ENCODE results near the gene CDH4. TPM values are rescaled to one million over a fixed set of nuclear protein-coding genes. Genes with fewer than 3 reads are reported as not detected.

CDH4 gene
- total and polyA plus RNA-seq, 11 donors, result 0.04 to 0.54 (median 0.08) TPM; not detected in 1

GRCh38 chr20:61808447-61808846, 556.4 kb downstream of the CDH4 start:
- intact Hi-C loops (cut with DNase I), result no loop called here

GRCh38 chr20:61809006-61809770, 557.1 kb downstream of the CDH4 start:
- peaks cover 0 to 55% (median 10%) of the 10 kb centered on the region in 9 donors for H3K27me3 ChIP-seq
- no peak overlapping the region for H3K27ac ChIP-seq
- DNase-seq, result peak in 2 of 5 donors; percentile 13 to 45
- H3K36me3 ChIP-seq, result no peaks in the 10 kb centered on the region
- ATAC-seq, result no peak
- H3K4me1 ChIP-seq, result no peaks in the 10 kb centered on the region
- H3K4me3 ChIP-seq, result no peak overlapping the region
- no peaks in the 10 kb centered on the region for H3K9me3 ChIP-seq
- intact Hi-C loops (cut with DNase I), result no loop called here
- WGBS, 4 donors, result 84 to 89% (median 87%) methylated on average over 25 of the region's 25 CpGs
- no peak for TF ChIP-seq CTCF (IDR thresholded peaks at IDR 0.05)
- TF ChIP-seq POLR2A (IDR thresholded peaks at IDR 0.05), result no peak

More at GRCh38 chr20:61808447-61808846, 556.4 kb downstream of the CDH4 start:
- ATAC-seq, result no peak
- Histone ChIP-seq H3K4me3 (no peak overlapping the region), H3K36me3 (no peaks in the 10 kb centered on the region), H3K27me3 (peaks cover 0 to 56% (median 7%) of the 10 kb centered on the region in 9 donors), H3K4me1 (no peaks in the 10 kb centered on the region), H3K27ac (no peak overlapping the region), H3K9me3 (no peaks in the 10 kb centered on the region)
- WGBS, 4 donors, result 47 to 57% (median 52%) methylated on average over 13 of the region's 13 CpGs
- TF ChIP-seq CTCF (IDR thresholded peaks at IDR 0.05), result no peak
- DNase-seq, result peak in 1 of 5 donors; percentile 44

- no peak overlapping the region for H3K4me3 ChIP-seq
- no peaks in the 10 kb centered on the region for H3K4me1 ChIP-seq
- no peak overlapping the region for H3K27ac ChIP-seq
- H3K9me3 ChIP-seq, result no peaks in the 10 kb centered on the region
- WGBS, 4 donors, result 84 to 91% (median 87%) methylated on average over 21 to 22 of the region's 22 CpGs
- peak in 2 of 5 donors; percentile 21 to 63 for DNase-seq
- no peak for ATAC-seq
- TF ChIP-seq POLR2A (IDR thresholded peaks at IDR 0.05) (no peak), CTCF (IDR thresholded peaks at IDR 0.05) (no peak)
- H3K27me3 ChIP-seq, result peaks cover 0 to 46% (median 5%) of the 10 kb centered on the region in 9 donors
- no peaks in the 10 kb centered on the region for H3K36me3 ChIP-seq
- intact Hi-C loops (cut with DNase I), result no loop called here
Observed at GRCh38 chr20:61810066-61810737, 558.1 kb downstream of the CDH4 start.

GRCh38 chr20:61810738-61811135, 558.7 kb downstream of the CDH4 start:
- TF ChIP-seq CTCF (IDR thresholded peaks at IDR 0.05), result no peak
- no peak for TF ChIP-seq POLR2A (IDR thresholded peaks at IDR 0.05)
- Histone ChIP-seq H3K36me3 (no peaks in the 10 kb centered on the region), H3K4me3 (no peak overlapping the region), H3K27me3 (peaks cover 0 to 40% (median 3%) of the 10 kb centered on the region in 9 donors), H3K27ac (no peak overlapping the region), H3K9me3 (no peaks in the 10 kb centered on the region), H3K4me1 (no peaks in the 10 kb centered on the region)
- DNase-seq (peak in 1 of 5 donors; percentile 11), ATAC-seq (no peak)
- intact Hi-C loops (cut with DNase I), result no loop called here
- 80 to 86% (median 83%) methylated on average over 14 to 17 of the region's 17 CpGs for WGBS, 4 donors
